ENCODE measurements around the gene BRIP1.

Gene BRIP1

GRCh38 chr17:61757168-61757567 is 106.2 kb downstream of the BRIP1 start:
- no peak for DNase-seq (ENCODE audit: low read depth)

GRCh38 chr17:61756561-61756960 is 106.8 kb downstream of the BRIP1 start:
- DNase-seq (ENCODE audit: low read depth): no peak

GRCh38 chr17:61755668-61756067 is 107.7 kb downstream of the BRIP1 start:
- no peak for DNase-seq (ENCODE audit: low read depth)

GRCh38 chr17:61755078-61755477 is 108.2 kb downstream of the BRIP1 start:
- DNase-seq (ENCODE audit: low read depth): no peak

- no peak for DNase-seq (ENCODE audit: low read depth)
These were observed 109.2 kb downstream of the BRIP1 start for GRCh38 chr17:61754124-61754523.

- no peak for DNase-seq (ENCODE audit: low read depth)
These were observed 109.6 kb downstream of the BRIP1 start for GRCh38 chr17:61753696-61754095.

- no peak for DNase-seq (ENCODE audit: low read depth)
These were observed 112.7 kb downstream of the BRIP1 start for GRCh38 chr17:61750656-61751055.

- DNase-seq (ENCODE audit: low read depth): no peak
These were observed 113.4 kb downstream of the BRIP1 start for GRCh38 chr17:61749823-61750404.

GRCh38 chr17:61746248-61746985 is 116.9 kb downstream of the BRIP1 start:
- no peak for DNase-seq (ENCODE audit: low read depth)

GRCh38 chr17:61744804-61745203 is 118.5 kb downstream of the BRIP1 start:
- no peak for DNase-seq (ENCODE audit: low read depth)

GRCh38 chr17:61744252-61744651 is 119.1 kb downstream of the BRIP1 start:
- DNase-seq (ENCODE audit: low read depth): no peak

GRCh38 chr17:61743766-61744165 is 119.6 kb downstream of the BRIP1 start:
- no peak for DNase-seq (ENCODE audit: low read depth)

GRCh38 chr17:61739002-61739401 is 124.3 kb downstream of the BRIP1 start:
- no peak for DNase-seq (ENCODE audit: low read depth)

GRCh38 chr17:61738249-61738648 is 125.1 kb downstream of the BRIP1 start:
- no peak for DNase-seq (ENCODE audit: low read depth)

GRCh38 chr17:61737820-61738219 is 125.5 kb downstream of the BRIP1 start:
- DNase-seq (ENCODE audit: low read depth): no peak

GRCh38 chr17:61736438-61736837 is 126.9 kb downstream of the BRIP1 start:
- DNase-seq (ENCODE audit: low read depth): no peak

- DNase-seq (ENCODE audit: low read depth): no peak
These were observed 127.5 kb downstream of the BRIP1 start for GRCh38 chr17:61735807-61736206.

GRCh38 chr17:61734466-61734865 is 128.9 kb downstream of the BRIP1 start:
- no peak for DNase-seq (ENCODE audit: low read depth)

GRCh38 chr17:61734012-61734411 is 129.3 kb downstream of the BRIP1 start:
- DNase-seq (ENCODE audit: low read depth): no peak

GRCh38 chr17:61733021-61733420 is 130.3 kb downstream of the BRIP1 start:
- no peak for DNase-seq (ENCODE audit: low read depth)

- DNase-seq (ENCODE audit: low read depth): no peak
These were observed 131.2 kb downstream of the BRIP1 start for GRCh38 chr17:61732169-61732568.

- DNase-seq (ENCODE audit: low read depth): no peak
These were observed 132.0 kb downstream of the BRIP1 start for GRCh38 chr17:61731330-61731729.

- DNase-seq (ENCODE audit: low read depth): no peak
These were observed 133.5 kb downstream of the BRIP1 start for GRCh38 chr17:61729690-61730268.
